MM.1S (cell line): ENCODE data around the gene ZNF236.

Source experiments
- DNase-seq: peaks from one replicate; pipeline ENCODE4 v3.0.0-alpha.2; 2015
- H2AFZ ChIP-seq: fragments of 300-600 bp; sonication (generic); 2 replicates; pipeline ENCODE4 v1.6.0; 2016; ENCODE audit warnings: antibody characterized with exemption, low read length
- H3F3A ChIP-seq: fragments of 300-600 bp; sonication (generic); 2 replicates; pipeline ENCODE4 v1.6.1; 2016; ENCODE audit warnings: mild to moderate bottlenecking, antibody characterized with exemption, low read length, moderate library complexity, mixed read lengths; ENCODE audit not compliant: insufficient read depth
- H3K27ac ChIP-seq: fragments of 300-600 bp; sonication (generic); 2 replicates; pipeline ENCODE4 v1.5.1; 2016; ENCODE audit warnings: mild to moderate bottlenecking, low read length
- H3K27me3 ChIP-seq: fragments of 300-600 bp; sonication (generic); replicated peaks from 2 replicates; pipeline ENCODE4 v1.6.0; 2016; ENCODE audit warnings: low read length; ENCODE audit not compliant: insufficient read depth
- H3K36me3 ChIP-seq: fragments of 300-600 bp; sonication (generic); replicated peaks from 2 replicates; pipeline ENCODE4 v1.6.1; 2016; ENCODE audit warnings: mild to moderate bottlenecking, low read length, mixed read lengths; ENCODE audit not compliant: insufficient read depth
- H3K4me1 ChIP-seq: fragments of 300-600 bp; sonication (generic); 2 replicates; pipeline ENCODE4 v1.6.1; 2016; ENCODE audit warnings: low read length, mixed read lengths
- H3K4me2 ChIP-seq: fragments of 300-600 bp; sonication (generic); 2 replicates; pipeline ENCODE4 v1.6.0; 2016; ENCODE audit warnings: low read depth, low read length
- H3K4me3 ChIP-seq: fragments of 300-600 bp; sonication (generic); 2 replicates; pipeline ENCODE4 v1.5.1; 2016; ENCODE audit warnings: low read length, mixed read lengths
- H3K79me2 ChIP-seq: fragments of 300-600 bp; sonication (generic); 2 replicates; pipeline ENCODE4 v1.6.1; 2016; ENCODE audit warnings: mixed run types, low read length, mixed read lengths
- H3K9ac ChIP-seq: fragments of 300-600 bp; sonication (generic); 2 replicates; pipeline ENCODE4 v1.6.1; 2016; ENCODE audit warnings: low read length, mixed read lengths
- H3K9me2 ChIP-seq: fragments of 300-600 bp; sonication (generic); replicated peaks from 2 replicates; pipeline ENCODE4 v1.6.1; 2016; ENCODE audit warnings: mild to moderate bottlenecking, low read length, mixed read lengths; ENCODE audit not compliant: insufficient read depth
- H3K9me3 ChIP-seq: fragments of 300-600 bp; sonication (generic); replicated peaks from 2 replicates; pipeline ENCODE4 v1.6.1; 2016; ENCODE audit warnings: mild to moderate bottlenecking, low read length, mixed read lengths; ENCODE audit not compliant: insufficient read depth
- H4K20me1 ChIP-seq: fragments of 300-600 bp; sonication (generic); 2 replicates; pipeline ENCODE4 v1.6.1; 2016; ENCODE audit warnings: mild to moderate bottlenecking, low read length, moderate library complexity, mixed read lengths; ENCODE audit not compliant: insufficient read depth
- CTCF ChIP-seq: fragments of 300-600 bp; sonication (generic); IDR thresholded peaks from 2 replicates; pipeline ENCODE4 v1.5.1; 2016; ENCODE audit warnings: antibody characterized with exemption, low read length, mixed read lengths
- EZH2 ChIP-seq: fragments of 300-600 bp; sonication (generic); optimal IDR thresholded peaks from 2 replicates; pipeline ENCODE3; 2017; ENCODE audit warnings: low read depth, mild to moderate bottlenecking, antibody characterized with exemption, low read length, mixed read lengths
- EZH2phosphoT487 ChIP-seq: fragments of 300-600 bp; sonication (generic); IDR thresholded peaks from 2 replicates; pipeline ENCODE4 v1.6.1; 2018; ENCODE audit warnings: antibody characterized with exemption, low read length

Gene ZNF236

GRCh38 chr18:76842837-76843530 lies 20.6 kb downstream of the ZNF236 start:
- H3K79me2 ChIP-seq = peaks cover 10% of the 10 kb centered on the region
- no peak overlapping the region for H3K27ac ChIP-seq
- H3K27me3 ChIP-seq = no peaks in the 10 kb centered on the region
- TF ChIP-seq EZH2 (no peak), CTCF (no peak), EZH2phosphoT487 (no peak)
- H3F3A ChIP-seq = no peaks in the 10 kb centered on the region
- H3K4me1 ChIP-seq = no peaks in the 10 kb centered on the region
- no peak overlapping the region for H2AFZ ChIP-seq
- no peak for DNase-seq
- H3K9me3 ChIP-seq = no peaks in the 10 kb centered on the region
- no peaks in the 10 kb centered on the region for H3K36me3 ChIP-seq
- no peak overlapping the region for H3K4me3 ChIP-seq
- H3K4me2 ChIP-seq = no peak overlapping the region
- no peaks in the 10 kb centered on the region for H3K9me2 ChIP-seq
- no peaks in the 10 kb centered on the region for H4K20me1 ChIP-seq
- H3K9ac ChIP-seq = no peak overlapping the region

GRCh38 chr18:76844144-76844543 lies 21.8 kb downstream of the ZNF236 start:
- H3K36me3 ChIP-seq = no peaks in the 10 kb centered on the region
- no peak overlapping the region for H2AFZ ChIP-seq
- no peak overlapping the region for H3K9ac ChIP-seq
- H3K27ac ChIP-seq = no peak overlapping the region
- DNase-seq = no peak
- no peaks in the 10 kb centered on the region for H3F3A ChIP-seq
- no peaks in the 10 kb centered on the region for H4K20me1 ChIP-seq
- TF ChIP-seq EZH2 = no peak
- no peak for TF ChIP-seq CTCF
- no peak for TF ChIP-seq EZH2phosphoT487
- H3K9me2 ChIP-seq = no peaks in the 10 kb centered on the region
- H3K9me3 ChIP-seq = no peaks in the 10 kb centered on the region
- no peak overlapping the region for H3K4me3 ChIP-seq
- no peaks in the 10 kb centered on the region for H3K4me1 ChIP-seq
- H3K27me3 ChIP-seq = no peaks in the 10 kb centered on the region
- peaks cover 4% of the 10 kb centered on the region for H3K79me2 ChIP-seq
- no peak overlapping the region for H3K4me2 ChIP-seq

- peaks cover 3% of the 10 kb centered on the region; the same call in 1 of the 2 replicates for H3K4me1 ChIP-seq
- H3K9me3 ChIP-seq = no peaks in the 10 kb centered on the region
- no peaks in the 10 kb centered on the region for H3K9me2 ChIP-seq
- no peak overlapping the region for H3K9ac ChIP-seq
- H3K79me2 ChIP-seq = peaks cover 4% of the 10 kb centered on the region
- H3K36me3 ChIP-seq = no peaks in the 10 kb centered on the region
- H4K20me1 ChIP-seq = no peaks in the 10 kb centered on the region
- no peak for DNase-seq
- H3F3A ChIP-seq = no peaks in the 10 kb centered on the region
- H3K4me3 ChIP-seq = no peak overlapping the region
- H3K4me2 ChIP-seq = no peak overlapping the region
- TF ChIP-seq EZH2phosphoT487 = no peak
- H2AFZ ChIP-seq = no peak overlapping the region
- H3K27me3 ChIP-seq = no peaks in the 10 kb centered on the region
- H3K27ac ChIP-seq = no peak overlapping the region
These were observed 22.6 kb downstream of the ZNF236 start for GRCh38 chr18:76844742-76845477.

- no peaks in the 10 kb centered on the region for H3K36me3 ChIP-seq
- no peaks in the 10 kb centered on the region for H3K27me3 ChIP-seq
- DNase-seq = no peak
- H3K79me2 ChIP-seq = peaks cover 4% of the 10 kb centered on the region
- no peak overlapping the region for H2AFZ ChIP-seq
- no peak for TF ChIP-seq EZH2
- TF ChIP-seq CTCF = no peak
- TF ChIP-seq EZH2phosphoT487 = no peak
- H3K27ac ChIP-seq = no peak overlapping the region
- H3K4me3 ChIP-seq = no peak overlapping the region
- H3K4me1 ChIP-seq = peaks cover 4% of the 10 kb centered on the region; the same call in 1 of the 2 replicates
- no peak overlapping the region for H3K4me2 ChIP-seq
- no peaks in the 10 kb centered on the region for H3K9me3 ChIP-seq
- H3F3A ChIP-seq = no peaks in the 10 kb centered on the region
- H3K9ac ChIP-seq = no peak overlapping the region
- no peaks in the 10 kb centered on the region for H4K20me1 ChIP-seq
- no peaks in the 10 kb centered on the region for H3K9me2 ChIP-seq
These were observed 23.9 kb downstream of the ZNF236 start for GRCh38 chr18:76846217-76846616.
